22Rv1 (cell line): ENCODE measurements around the gene MGAT5.
"Not testable (repeated sequence)": the region's sequence is repeated elsewhere in the genome, so short reads cannot be mapped to it uniquely, and the experiment has no call there.

Experiments used
- H3K27ac ChIP-seq: fragments of 450-650 bp; 2 replicates; pipeline ENCODE4 v1.5.1; 2017
- ZFX ChIP-seq: fragments of 450-650 bp; IDR thresholded peaks from 2 replicates; pipeline ENCODE4 v1.6.1; 2017; ENCODE audit warnings: antibody characterized with exemption, borderline replicate concordance
- TF ChIP-seq, protein P1 (sequence below): fragments of 450-650 bp; IDR thresholded peaks from 2 replicates; pipeline ENCODE4 v1.5.1; 2017; ENCODE audit warnings: mild to moderate bottlenecking

The MGAT5 gene

DNA sequence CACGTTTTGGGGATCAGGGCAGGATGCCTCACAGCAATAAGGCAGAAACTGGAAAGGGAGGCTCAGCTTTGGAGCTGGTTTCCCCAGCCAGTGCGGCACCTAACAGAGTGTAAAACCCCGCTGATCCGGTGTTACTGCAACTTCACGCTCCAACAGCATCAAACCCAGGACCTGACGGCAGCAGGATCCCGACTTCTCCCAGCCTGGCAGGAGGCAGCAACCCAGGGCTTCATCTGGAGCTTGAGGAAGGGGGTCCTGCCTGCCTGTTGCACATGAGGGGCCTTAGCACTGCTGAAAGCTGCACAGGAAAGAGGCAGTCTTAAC is 209.8 kb downstream of the MGAT5 start:
- TF ChIP-seq ZFX: no peak
- TF ChIP-seq, protein P1, sequence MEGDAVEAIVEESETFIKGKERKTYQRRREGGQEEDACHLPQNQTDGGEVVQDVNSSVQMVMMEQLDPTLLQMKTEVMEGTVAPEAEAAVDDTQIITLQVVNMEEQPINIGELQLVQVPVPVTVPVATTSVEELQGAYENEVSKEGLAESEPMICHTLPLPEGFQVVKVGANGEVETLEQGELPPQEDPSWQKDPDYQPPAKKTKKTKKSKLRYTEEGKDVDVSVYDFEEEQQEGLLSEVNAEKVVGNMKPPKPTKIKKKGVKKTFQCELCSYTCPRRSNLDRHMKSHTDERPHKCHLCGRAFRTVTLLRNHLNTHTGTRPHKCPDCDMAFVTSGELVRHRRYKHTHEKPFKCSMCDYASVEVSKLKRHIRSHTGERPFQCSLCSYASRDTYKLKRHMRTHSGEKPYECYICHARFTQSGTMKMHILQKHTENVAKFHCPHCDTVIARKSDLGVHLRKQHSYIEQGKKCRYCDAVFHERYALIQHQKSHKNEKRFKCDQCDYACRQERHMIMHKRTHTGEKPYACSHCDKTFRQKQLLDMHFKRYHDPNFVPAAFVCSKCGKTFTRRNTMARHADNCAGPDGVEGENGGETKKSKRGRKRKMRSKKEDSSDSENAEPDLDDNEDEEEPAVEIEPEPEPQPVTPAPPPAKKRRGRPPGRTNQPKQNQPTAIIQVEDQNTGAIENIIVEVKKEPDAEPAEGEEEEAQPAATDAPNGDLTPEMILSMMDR: no peak

GRCh38 chr2:134465228-134466105 is 211.6 kb downstream of the MGAT5 start:
- no peak overlapping the region for H3K27ac ChIP-seq
- TF ChIP-seq ZFX: no peak
- TF ChIP-seq, protein P1: no peak

More for the DNA sequence above, 209.8 kb downstream of the MGAT5 start:
- no peak overlapping the region for H3K27ac ChIP-seq

GRCh38 chr2:134466141-134466540 is 212.3 kb downstream of the MGAT5 start:
- TF ChIP-seq, protein P1: peak; percentile 21; the same call in 1 of the 2 replicates
- TF ChIP-seq ZFX: no peak
- no peak overlapping the region for H3K27ac ChIP-seq

GRCh38 chr2:134468164-134468563 is 214.3 kb downstream of the MGAT5 start:
- TF ChIP-seq ZFX: no peak
- TF ChIP-seq, protein P1: no peak
- no peak overlapping the region for H3K27ac ChIP-seq

- no peak overlapping the region for H3K27ac ChIP-seq
- TF ChIP-seq, protein P1: no peak
- TF ChIP-seq ZFX: no peak
These were observed 214.9 kb downstream of the MGAT5 start for GRCh38 chr2:134468776-134469175.

DNA sequence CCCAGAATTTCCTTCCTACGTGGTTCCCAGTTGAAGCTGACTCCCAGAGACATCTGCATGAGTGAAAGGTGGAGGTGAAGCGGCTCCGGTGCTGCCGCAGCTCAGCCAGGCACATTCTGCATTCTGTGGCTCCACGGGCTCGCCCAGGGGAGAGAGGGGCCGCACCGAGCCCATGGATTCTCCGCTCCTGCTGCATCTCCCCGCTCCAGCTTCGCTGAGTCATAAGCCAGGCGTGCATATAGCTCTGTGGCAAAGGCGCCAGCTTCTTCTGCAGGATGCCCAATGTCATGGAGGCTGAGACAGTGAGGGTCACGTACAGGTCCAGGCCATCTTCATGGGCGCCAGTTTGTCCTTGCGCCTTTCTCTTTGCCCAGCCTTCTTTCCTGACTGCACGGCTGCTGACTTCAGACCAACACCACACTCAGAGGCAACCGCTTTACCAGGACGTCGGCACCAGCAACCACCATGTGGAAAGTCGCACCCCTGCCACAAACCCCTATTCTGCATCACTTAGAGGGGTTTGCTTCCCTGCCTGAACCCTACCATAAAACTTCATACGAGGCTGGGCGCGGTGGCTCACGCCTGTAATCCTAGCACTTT is 215.7 kb downstream of the MGAT5 start:
- TF ChIP-seq, protein P1: no peak
- no peak for TF ChIP-seq ZFX
- H3K27ac ChIP-seq: no peak overlapping the region

GRCh38 chr2:134470561-134471168 is 216.8 kb downstream of the MGAT5 start:
- TF ChIP-seq, protein P1: no peak
- TF ChIP-seq ZFX: no peak
- H3K27ac ChIP-seq: no peak overlapping the region

GRCh38 chr2:134476982-134477381 is 223.1 kb downstream of the MGAT5 start:
- H3K27ac ChIP-seq: not testable (repeated sequence)
